K562 (cell line): ENCODE data around the gene TRNT1. TPM values are rescaled to one million over a fixed set of nuclear protein-coding genes. Genes with fewer than 3 reads are reported as not detected.

Experiments
- ATAC-seq: fragments of 200-7000 bp; cut with Tn5 transposase; 3 replicates; pipeline ENCODE4 v1.9.1; 2020; ENCODE audit warnings: moderate library complexity
- BruUV-seq: library from RNA; stranded (reverse); fragments of 400-500 nt; replicated peaks from 2 replicates; lab custom pipeline; 2021; lab: Mats Ljungman, UMichigan
- CTCF ChIA-PET: fragments of 300-600 bp; formaldehyde crosslinking; extraction: SDS; loops from one replicate; lab custom pipeline; 2021; ENCODE audit warnings: low intra/inter-chr PET ratio; lab: Yijun Ruan, JAX
- POLR2A ChIA-PET: fragments of 300-600, 350-650 bp; sonication (Branson Sonifier 250); formaldehyde crosslinking; extraction: SDS; loops from one replicate; lab custom pipeline; 2021; ENCODE audit warnings: antibody characterized with exemption, inconsistent platforms; lab: Yijun Ruan, JAX
- DNase-seq, 4 experiments: peaks; one replicate each; pipeline versions ENCODE4 v3.0.0 to v3.0.0-alpha.2; 2011 to 2018; ENCODE audit warnings: low spot score in 3 of 4, mixed read lengths in 3 of 4; ENCODE audit errors: extremely low read depth in 1 of 4
- FAIRE-seq: peaks from 2 replicates; lab custom pipeline; 2011; peaks lifted over from hg19 to GRCh38; lab: Jason Lieb, UNC
- H2AFZ ChIP-seq: 2 replicates; pipeline ENCODE4 v1.6.0; 2011; ENCODE audit warnings: low read depth, low read length, control low read depth, inconsistent platforms
- H3K27ac ChIP-seq: fragments of 200-600 bp; 3 replicates; pipeline ENCODE4 v1.8.0; 2011; ENCODE audit warnings: low read depth, mild to moderate bottlenecking, control low read depth, inconsistent platforms, low read length, moderate library complexity, mixed read lengths; ENCODE audit errors: extremely low read depth
- H3K27me3 ChIP-seq, 2 experiments: fragments of 300-600 bp in 1 of 2; 2 replicates in 1 of 2; 3 replicates in 1 of 2; pipeline versions ENCODE4 v1.6.0 to v1.8.0; 2011; ENCODE audit warnings: inconsistent platforms in 2 of 2, low read length in 2 of 2, mild to moderate bottlenecking in 1 of 2, mixed read lengths in 1 of 2, moderate library complexity in 1 of 2; ENCODE audit not compliant: control insufficient read depth in 2 of 2, insufficient read depth in 2 of 2
- H3K36me3 ChIP-seq: fragments of 300-600 bp; 3 replicates; pipeline ENCODE4 v1.8.0; 2011; ENCODE audit warnings: mild to moderate bottlenecking, low read length, inconsistent platforms; ENCODE audit not compliant: control insufficient read depth, insufficient read depth
- H3K4me1 ChIP-seq, 2 experiments: fragments of 200-600 bp in 1 of 2; replicated peaks in 1 of 2; 2 replicates in 1 of 2; 3 replicates in 1 of 2; pipeline versions ENCODE4 v1.5.1 to v1.8.0; 2011; ENCODE audit warnings: inconsistent platforms in 2 of 2, low read length in 2 of 2, mild to moderate bottlenecking in 1 of 2, mixed read lengths in 1 of 2, moderate library complexity in 1 of 2; ENCODE audit not compliant: control insufficient read depth in 2 of 2, insufficient read depth in 2 of 2
- H3K4me2 ChIP-seq: 2 replicates; pipeline ENCODE4 v1.6.1; 2011; ENCODE audit warnings: low read length, control low read depth, inconsistent platforms, mixed read lengths; ENCODE audit not compliant: insufficient read depth
- H3K4me3 ChIP-seq: fragments of 200-600 bp; sonication (generic), shearing (Covaris generic); 2 replicates; pipeline ENCODE4 v1.5.1; 2016; ENCODE audit warnings: control low read depth, inconsistent platforms
- H3K79me2 ChIP-seq: fragments of 200-600 bp; 3 replicates; pipeline ENCODE4 v1.8.0; 2011; ENCODE audit warnings: low read length, inconsistent platforms; ENCODE audit not compliant: control insufficient read depth, insufficient read depth
- H3K9ac ChIP-seq, 2 experiments: 2 replicates each; pipeline versions ENCODE4 v1.6.0 to v1.6.1; 2011; ENCODE audit warnings: low read depth in 2 of 2, low read length in 2 of 2, control low read depth in 1 of 2, inconsistent platforms in 1 of 2, mild to moderate bottlenecking in 1 of 2, mixed read lengths in 1 of 2; ENCODE audit not compliant: insufficient read depth in 1 of 2
- H3K9me1 ChIP-seq: one replicate; pipeline ENCODE4 v1.6.0; 2011; ENCODE audit warnings: inconsistent platforms, mild to moderate bottlenecking, low read length, moderate library complexity; ENCODE audit not compliant: control insufficient read depth, insufficient read depth
- H3K9me3 ChIP-seq: replicated peaks from 2 replicates; pipeline ENCODE4 v1.5.1; 2011; ENCODE audit warnings: low read depth, low read length, inconsistent platforms; ENCODE audit not compliant: control insufficient read depth, insufficient read depth
- H4K20me1 ChIP-seq: replicated peaks from 2 replicates; pipeline ENCODE4 v1.6.1; 2011; ENCODE audit warnings: low read length, inconsistent platforms, mixed read lengths; ENCODE audit not compliant: control insufficient read depth, insufficient read depth
- CHD2 ChIP-seq: IDR thresholded peaks from 2 replicates; pipeline ENCODE4 v1.6.1; 2011; ENCODE audit warnings: low read depth, low read length
- ZC3H11A ChIP-seq: IDR thresholded peaks from 2 replicates; pipeline ENCODE4 v1.6.1; 2012; ENCODE audit warnings: low read depth, low read length, improper control_type of control experiment
- WGBS: fragments of 100-300 bp; shearing (Covaris generic); methylation state at CpG from one replicate; pipeline ENCODE4 v1.1.6; 2016; ENCODE audit warnings: low coverage, mixed read lengths; ENCODE audit not compliant: insufficient coverage; ENCODE audit errors: missing lambda C conversion rate; 5-methylcytosine and 5-hydroxymethylcytosine counted together
- in situ Hi-C: fragments of 300-500 bp; cut with MboI; formaldehyde crosslinking; loops from 4 replicates; pipeline ENCODE4 v1.15.0; 2018; ENCODE audit warnings: inconsistent platforms, mixed read lengths
- intact Hi-C: fragments of 100-400 bp; cut with micrococcal nuclease; formaldehyde crosslinking; loops from 2 replicates; pipeline ENCODE4 v1.14.2; 2022
- polyA plus RNA-seq, 8 experiments: library from polyadenylated mRNA; depleted of rRNA in 4 of 8; stranded (reverse) in 5 of 8; unstranded in 3 of 8; fragments of >200 nt; fragmentation: Nextera tagmentation in 2 of 8; fragmentation: Illumina TruSeq in 1 of 8; extraction: Ambion mirVana in 2 of 8; extraction: Trizol in 1 of 8; gene quantifications; 2 replicates each; pipeline versions ENCODE4 v1.2.1 to v1.2.3, GENCODE V29; 2011 to 2014; ENCODE audit warnings: inconsistent platforms in 1 of 8, missing spikeins in 1 of 8
- total RNA-seq, 7 experiments: library from RNA; depleted of rRNA in 6 of 7; stranded (reverse); fragments of >200 nt in 6 of 7; fragmentation: Illumina TruSeq in 2 of 7; extraction: Trizol in 2 of 7; gene quantifications; 2 replicates each; pipeline versions ENCODE4 v1.2.1 to v1.2.3, GENCODE V29; 2011 to 2021; ENCODE audit warnings: low replicate concordance in 1 of 7
- TF ChIP-seq, protein P1 (sequence below): sonication (generic); formaldehyde crosslinking; IDR thresholded peaks from 2 replicates; pipeline ENCODE4 v1.8.0; 2022; ENCODE audit warnings: missing genetic modification reagents, mild to moderate bottlenecking, moderate library complexity, borderline replicate concordance
- TF ChIP-seq, protein P2 (sequence below): fragments of 450-650 bp; formaldehyde crosslinking; IDR thresholded peaks from 2 replicates; pipeline ENCODE4 v1.4.0; 2020; ENCODE audit warnings: mild to moderate bottlenecking, moderate library complexity

The TRNT1 gene
- total and polyA plus RNA-seq, 9 of the 15 experiments (the other 6 are each of a cell fraction or from before 2014, with no cell fraction given) = 38.1 to 58.2 (median 47.4) TPM

DNA sequence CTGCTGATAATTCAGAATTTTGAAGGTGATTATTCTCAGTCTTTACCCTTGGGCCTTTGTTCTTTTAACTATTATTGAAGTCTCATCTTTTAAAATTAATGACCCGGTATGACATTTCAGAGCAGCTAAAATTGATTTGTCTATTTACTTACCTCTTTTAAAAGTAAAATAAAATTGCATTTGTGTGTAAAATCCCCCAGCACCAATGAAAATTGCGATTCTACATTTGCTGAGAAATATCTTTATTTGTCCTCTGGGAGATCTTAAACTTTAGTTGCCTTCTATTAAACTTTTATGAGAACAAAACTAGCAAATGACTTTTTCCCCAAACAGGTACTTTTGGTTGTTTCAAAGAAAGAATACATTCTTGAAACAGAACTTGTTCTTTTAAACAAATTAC, 9.1 kb upstream of the TRNT1 start:
- no peaks in the 10 kb centered on the region for H3K36me3 ChIP-seq
- CTCF ChIA-PET = no interaction called here
- no peak overlapping the region for H2AFZ ChIP-seq
- BruUV-seq = no TSS peak
- ATAC-seq (no peak), DNase-seq (no peak)
- H3K27me3 ChIP-seq = peaks cover 4 to 9% of the 10 kb centered on the region in 2 experiments; a peak in 4 of 5 replicates
- no peaks in the 10 kb centered on the region for H3K79me2 ChIP-seq
- H3K4me1 ChIP-seq = no peaks in the 10 kb centered on the region
- in situ Hi-C loops (no loop called here), intact Hi-C loops (no loop called here)
- H3K4me3 ChIP-seq = no peak overlapping the region
- WGBS = 5% methylated on average over 2 of the region's 2 CpGs
- H3K9ac ChIP-seq = no peak overlapping the region
- no peak overlapping the region for H3K4me2 ChIP-seq
- no peaks in the 10 kb centered on the region for H3K9me1 ChIP-seq
- H4K20me1 ChIP-seq = no peaks in the 10 kb centered on the region
- no peaks in the 10 kb centered on the region for H3K9me3 ChIP-seq
- TF ChIP-seq CHD2 (no peak), ZC3H11A (no peak)
- TF ChIP-seq, protein P1, sequence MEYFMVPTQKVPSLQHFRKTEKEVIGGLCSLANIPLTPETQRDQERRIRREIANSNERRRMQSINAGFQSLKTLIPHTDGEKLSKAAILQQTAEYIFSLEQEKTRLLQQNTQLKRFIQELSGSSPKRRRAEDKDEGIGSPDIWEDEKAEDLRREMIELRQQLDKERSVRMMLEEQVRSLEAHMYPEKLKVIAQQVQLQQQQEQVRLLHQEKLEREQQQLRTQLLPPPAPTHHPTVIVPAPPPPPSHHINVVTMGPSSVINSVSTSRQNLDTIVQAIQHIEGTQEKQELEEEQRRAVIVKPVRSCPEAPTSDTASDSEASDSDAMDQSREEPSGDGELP = no peak
- TF ChIP-seq, protein P2, sequence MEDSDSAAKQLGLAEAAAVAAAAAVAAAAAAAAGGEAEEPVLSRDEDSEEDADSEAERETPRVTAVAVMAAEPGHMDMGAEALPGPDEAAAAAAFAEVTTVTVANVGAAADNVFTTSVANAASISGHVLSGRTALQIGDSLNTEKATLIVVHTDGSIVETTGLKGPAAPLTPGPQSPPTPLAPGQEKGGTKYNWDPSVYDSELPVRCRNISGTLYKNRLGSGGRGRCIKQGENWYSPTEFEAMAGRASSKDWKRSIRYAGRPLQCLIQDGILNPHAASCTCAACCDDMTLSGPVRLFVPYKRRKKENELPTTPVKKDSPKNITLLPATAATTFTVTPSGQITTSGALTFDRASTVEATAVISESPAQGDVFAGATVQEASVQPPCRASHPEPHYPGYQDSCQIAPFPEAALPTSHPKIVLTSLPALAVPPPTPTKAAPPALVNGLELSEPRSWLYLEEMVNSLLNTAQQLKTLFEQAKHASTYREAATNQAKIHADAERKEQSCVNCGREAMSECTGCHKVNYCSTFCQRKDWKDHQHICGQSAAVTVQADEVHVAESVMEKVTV = no peak
- TF ChIP-seq, all 486 proteins: peak for 0
- no peak for FAIRE-seq
- POLR2A ChIA-PET = no interaction called here
- H3K27ac ChIP-seq = no peak overlapping the region
